Suppressor macrophage treated with lipopolysaccharide for 4 hours (primary cell): Measurements from ENCODE around the gene ART1.
A peak's percentile ranks its signal among the peaks of the same experiment; 100 is the strongest.
"Not testable (repeated sequence)": the region's sequence is repeated elsewhere in the genome, so short reads cannot be mapped to it uniquely, and the experiment has no call there.

Experiments
- DNase-seq: peaks from one replicate; pipeline ENCODE4 v3.0.0-alpha.2; 2020

The ART1 gene

GRCh38 chr11:3644817-3645235 lies at the start of gene ART1:
Gene ART1, plus strand, starts transcription at chr11:3645128. Its CDS starts 14,086 bp downstream, at chr11:3659214.
- no peak for DNase-seq

GRCh38 chr11:3597743-3598142 lies 47.2 kb upstream of the ART1 start:
- DNase-seq, result not testable (repeated sequence)

GRCh38 chr11:3600201-3600600 lies 44.7 kb upstream of the ART1 start:
- DNase-seq, result not testable (repeated sequence)

GRCh38 chr11:3604167-3604566 lies 40.8 kb upstream of the ART1 start:
- no peak for DNase-seq

GRCh38 chr11:3605283-3605662 lies 39.7 kb upstream of the ART1 start:
- no peak for DNase-seq

- no peak for DNase-seq
Observed at GRCh38 chr11:3605771-3606203, 39.1 kb upstream of the ART1 start.

GRCh38 chr11:3609416-3610265 lies 35.3 kb upstream of the ART1 start:
- DNase-seq, result peak; percentile 67

- DNase-seq, result no peak
Observed at GRCh38 chr11:3610846-3611245, 34.1 kb upstream of the ART1 start.

- DNase-seq, result no peak
Observed at GRCh38 chr11:3611976-3612678, 32.8 kb upstream of the ART1 start.

GRCh38 chr11:3613998-3614741 lies 30.8 kb upstream of the ART1 start:
- DNase-seq, result peak; percentile 78

GRCh38 chr11:3614742-3615171 lies 30.2 kb upstream of the ART1 start:
- DNase-seq, result peak; percentile 90

- no peak for DNase-seq
Observed at GRCh38 chr11:3615998-3616397, 28.9 kb upstream of the ART1 start.

- DNase-seq, result no peak
Observed at GRCh38 chr11:3616721-3617460, 28.0 kb upstream of the ART1 start.

GRCh38 chr11:3617990-3618389 lies 26.9 kb upstream of the ART1 start:
- DNase-seq, result no peak

- DNase-seq, result no peak
Observed at GRCh38 chr11:3622521-3622920, 22.4 kb upstream of the ART1 start.

- DNase-seq, result no peak
Observed at GRCh38 chr11:3623121-3623520, 21.8 kb upstream of the ART1 start.

- no peak for DNase-seq
Observed at GRCh38 chr11:3623767-3624458, 21.0 kb upstream of the ART1 start.

GRCh38 chr11:3626250-3626960 lies 18.5 kb upstream of the ART1 start:
- DNase-seq, result peak; percentile 56

- no peak for DNase-seq
Observed at GRCh38 chr11:3627291-3627690, 17.6 kb upstream of the ART1 start.

- no peak for DNase-seq
Observed at GRCh38 chr11:3631331-3631730, 13.6 kb upstream of the ART1 start.

GRCh38 chr11:3632070-3632660 lies 12.8 kb upstream of the ART1 start:
- DNase-seq, result no peak
